GM12878 (cell line): ENCODE results near the gene CES3.

Source experiments
- BRCA1 ChIP-seq: IDR thresholded peaks from 2 replicates; pipeline ENCODE4 v1.6.1; 2011; ENCODE audit warnings: low read depth, low read length, improper control_type of control experiment
- CTCF ChIP-seq, 3 experiments: IDR thresholded peaks in 2 of 3; conservative IDR thresholded peaks in 1 of 3; 2 replicates each; pipeline ENCODE4 v1.5.1; 2011; ENCODE audit warnings: low read depth in 3 of 3, low read length in 3 of 3, mild to moderate bottlenecking in 3 of 3, control low read depth in 2 of 3, moderate library complexity in 2 of 3, inconsistent platforms in 1 of 3, mixed read lengths in 1 of 3; ENCODE audit not compliant: control insufficient read depth in 2 of 3, insufficient read depth in 1 of 3; ENCODE audit errors: extremely low read depth in 1 of 3
- KDM1A ChIP-seq: fragments of 200-600 bp; sonication (generic); IDR thresholded peaks from 2 replicates; pipeline ENCODE4 v1.6.1; 2016; ENCODE audit warnings: borderline replicate concordance
- MAX ChIP-seq: IDR thresholded peaks from 2 replicates; pipeline ENCODE4 v1.6.1; 2012; ENCODE audit warnings: low read depth, low read length, improper control_type of control experiment
- NFXL1 ChIP-seq: fragments of 450-650 bp; IDR thresholded peaks from 2 replicates; pipeline ENCODE4 v1.6.1; 2017; ENCODE audit warnings: antibody characterized with exemption, mild to moderate bottlenecking, borderline replicate concordance
- TAF1 ChIP-seq: IDR thresholded peaks from 2 replicates; pipeline ENCODE4 v1.6.1; 2011; ENCODE audit warnings: mild to moderate bottlenecking, low read depth, low read length, borderline replicate concordance
- TF ChIP-seq, protein P1 (sequence below): IDR thresholded peaks from 2 replicates; pipeline ENCODE4 v1.6.1; 2012; ENCODE audit warnings: low read depth, low read length, improper control_type of control experiment

DNA sequence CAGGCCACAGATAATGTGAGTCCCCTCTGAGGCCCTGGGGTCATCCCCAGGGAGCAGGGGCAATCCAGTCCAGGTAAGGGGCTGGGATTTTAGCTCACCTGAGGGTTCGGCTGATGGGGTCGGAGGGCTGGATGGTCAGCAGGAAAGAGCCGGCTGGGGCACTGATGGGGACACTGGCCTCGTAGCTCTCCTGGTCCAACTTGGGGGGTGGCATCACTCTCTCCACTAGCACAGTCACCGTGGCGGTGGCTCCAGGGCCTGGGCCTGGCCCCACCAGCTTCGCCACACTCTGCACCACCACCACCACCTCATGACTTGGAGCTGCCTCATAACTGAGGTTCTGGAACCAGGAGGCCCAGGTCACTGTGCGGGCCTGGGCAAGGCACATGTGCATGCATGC lies 49.3 kb upstream of the CES3 start:
- TF ChIP-seq BRCA1: no peak
- TF ChIP-seq, protein P1, sequence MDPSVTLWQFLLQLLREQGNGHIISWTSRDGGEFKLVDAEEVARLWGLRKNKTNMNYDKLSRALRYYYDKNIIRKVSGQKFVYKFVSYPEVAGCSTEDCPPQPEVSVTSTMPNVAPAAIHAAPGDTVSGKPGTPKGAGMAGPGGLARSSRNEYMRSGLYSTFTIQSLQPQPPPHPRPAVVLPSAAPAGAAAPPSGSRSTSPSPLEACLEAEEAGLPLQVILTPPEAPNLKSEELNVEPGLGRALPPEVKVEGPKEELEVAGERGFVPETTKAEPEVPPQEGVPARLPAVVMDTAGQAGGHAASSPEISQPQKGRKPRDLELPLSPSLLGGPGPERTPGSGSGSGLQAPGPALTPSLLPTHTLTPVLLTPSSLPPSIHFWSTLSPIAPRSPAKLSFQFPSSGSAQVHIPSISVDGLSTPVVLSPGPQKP: no peak
- no peak for TF ChIP-seq KDM1A
- no peak for TF ChIP-seq MAX
- TF ChIP-seq CTCF (IDR thresholded peaks at IDR 0.05 in 2 of 3, conservative IDR thresholded peaks at IDR 0.05 in 1 of 3; ENCODE audit: control insufficient read depth in 2 of 3, extremely low read depth in 1 of 3, insufficient read depth in 1 of 3, low read depth in 3 of 3, low read length in 3 of 3): no peak
- TF ChIP-seq TAF1: no peak
- TF ChIP-seq NFXL1: no peak
